IMR-90 (cell line): ENCODE measurements around the gene IQCF2. TPM values are rescaled to one million over a fixed set of nuclear protein-coding genes. Genes with fewer than 3 reads are reported as not detected.

Experiments
- ATAC-seq: fragments of 200-7000 bp; cut with Tn5 transposase; 2 replicates; pipeline ENCODE4 v1.9.1; 2020; ENCODE audit warnings: low read depth, mild to moderate bottlenecking, moderate library complexity
- BruUV-seq: library from RNA; stranded (reverse); fragments of 400-500 nt; replicated peaks from 2 replicates; lab custom pipeline; 2021; lab: Mats Ljungman, UMichigan
- CTCF ChIA-PET: fragments of 300-600 bp; formaldehyde crosslinking; extraction: SDS; loops from one replicate; lab custom pipeline; 2021; ENCODE audit warnings: antibody characterized with exemption; lab: Yijun Ruan, JAX
- POLR2A ChIA-PET: fragments of 300-600 bp; sonication (Branson Sonifier 250); formaldehyde crosslinking; loops from one replicate; lab custom pipeline; 2022; ENCODE audit warnings: antibody characterized with exemption; ENCODE audit not compliant: unreplicated experiment; lab: Charles Lee
- DNase-seq: peaks from one replicate; pipeline ENCODE4 v3.0.0; 2013
- H2AFZ ChIP-seq: replicated peaks from 2 replicates; pipeline ENCODE3; 2013; ENCODE audit warnings: low read length, mild to moderate bottlenecking; ENCODE audit not compliant: poor library complexity
- H2AK5ac ChIP-seq: 2 replicates; pipeline ENCODE4 v1.6.1; 2013; ENCODE audit warnings: low read depth, low read length, inconsistent platforms
- H2AK9ac ChIP-seq: replicated peaks from 2 replicates; pipeline ENCODE3; 2013; ENCODE audit warnings: mild to moderate bottlenecking, low read depth, low read length, moderate library complexity; ENCODE audit not compliant: poor library complexity
- H2BK120ac ChIP-seq: 2 replicates; pipeline ENCODE4 v1.6.1; 2013; ENCODE audit warnings: low read depth, low read length, inconsistent platforms
- H2BK15ac ChIP-seq: 3 replicates; pipeline ENCODE4 v1.6.1; 2013; ENCODE audit warnings: low read depth, low read length, inconsistent platforms
- H2BK20ac ChIP-seq: 2 replicates; pipeline ENCODE4 v1.6.1; 2013; ENCODE audit warnings: low read depth, mild to moderate bottlenecking, inconsistent platforms, low read length, moderate library complexity
- H2BK5ac ChIP-seq: 2 replicates; pipeline ENCODE4 v1.6.1; 2013; ENCODE audit warnings: mild to moderate bottlenecking, low read depth, low read length, inconsistent platforms; ENCODE audit not compliant: poor library complexity, severe bottlenecking
- H3K14ac ChIP-seq: replicated peaks from 2 replicates; pipeline ENCODE4 v1.6.1; 2013; ENCODE audit warnings: low read depth, low read length, inconsistent platforms
- H3K18ac ChIP-seq: 2 replicates; pipeline ENCODE4 v1.6.1; 2013; ENCODE audit warnings: low read depth, low read length, control low read depth
- H3K23ac ChIP-seq: 2 replicates; pipeline ENCODE4 v1.6.1; 2013; ENCODE audit warnings: low read depth, low read length, inconsistent platforms
- H3K27ac ChIP-seq: 2 replicates; pipeline ENCODE4 v1.5.1; 2013; ENCODE audit warnings: mild to moderate bottlenecking, control low read depth, low read length; ENCODE audit not compliant: insufficient read depth
- H3K27me3 ChIP-seq: 2 replicates; pipeline ENCODE4 v1.6.1; 2013; ENCODE audit warnings: low read length; ENCODE audit not compliant: control insufficient read depth, insufficient read depth
- H3K36me3 ChIP-seq: 2 replicates; pipeline ENCODE4 v1.6.1; 2013; ENCODE audit warnings: low read length, mixed read lengths; ENCODE audit not compliant: control insufficient read depth, insufficient read depth
- H3K4ac ChIP-seq: 2 replicates; pipeline ENCODE4 v1.6.1; 2013; ENCODE audit warnings: low read depth, low read length, inconsistent platforms
- H3K4me1 ChIP-seq: 2 replicates; pipeline ENCODE4 v1.6.1; 2013; ENCODE audit warnings: low read length, mixed read lengths; ENCODE audit not compliant: control insufficient read depth, insufficient read depth
- H3K4me2 ChIP-seq: 2 replicates; pipeline ENCODE4 v1.6.1; 2013; ENCODE audit warnings: low read depth, mild to moderate bottlenecking, control low read depth, low read length, moderate library complexity
- H3K4me3 ChIP-seq: 2 replicates; pipeline ENCODE4 v1.5.1; 2013; ENCODE audit warnings: low read depth, mild to moderate bottlenecking, control low read depth, low read length, moderate library complexity; ENCODE audit not compliant: insufficient read depth
- H3K56ac ChIP-seq: 2 replicates; pipeline ENCODE4 v1.6.1; 2013; ENCODE audit warnings: low read length, inconsistent platforms; ENCODE audit not compliant: insufficient read depth; ENCODE audit errors: extremely low read depth
- H3K79me1 ChIP-seq, 2 experiments: 2 replicates each; pipeline ENCODE4 v1.6.1; 2013; ENCODE audit warnings: low read length in 2 of 2, inconsistent platforms in 1 of 2, low read depth in 1 of 2
- H3K9ac ChIP-seq: 2 replicates; pipeline ENCODE4 v1.6.1; 2013; ENCODE audit warnings: low read depth, low read length, control low read depth
- H3K9me1 ChIP-seq: 2 replicates; pipeline ENCODE4 v1.6.1; 2013; ENCODE audit warnings: low read length, inconsistent platforms; ENCODE audit not compliant: insufficient read depth
- H3K9me3 ChIP-seq: 2 replicates; pipeline ENCODE4 v1.6.1; 2013; ENCODE audit warnings: low read length; ENCODE audit not compliant: control insufficient read depth, insufficient read depth
- H4K20me1 ChIP-seq: 2 replicates; pipeline ENCODE4 v1.6.1; 2013; ENCODE audit warnings: low read length, inconsistent platforms; ENCODE audit not compliant: insufficient read depth
- H4K5ac ChIP-seq: 2 replicates; pipeline ENCODE4 v1.6.1; 2013; ENCODE audit warnings: mild to moderate bottlenecking, low read depth, low read length, control low read depth
- H4K8ac ChIP-seq, 2 experiments: 2 replicates each; pipeline ENCODE4 v1.6.1; 2013; ENCODE audit warnings: low read depth in 2 of 2, low read length in 2 of 2, control low read depth in 1 of 2, inconsistent platforms in 1 of 2
- H4K91ac ChIP-seq: 2 replicates; pipeline ENCODE4 v1.6.1; 2013; ENCODE audit warnings: low read depth, low read length, inconsistent platforms; ENCODE audit not compliant: insufficient read depth
- WGBS, 2 experiments: methylation state at CpG; one replicate each; pipeline versions ENCODE4 v1.1.5 to v1.1.7; 2013; ENCODE audit warnings: missing lambda C conversion rate in 2 of 2; ENCODE audit not compliant: insufficient read length in 1 of 2; ENCODE audit errors: extremely low coverage in 2 of 2; 5-methylcytosine and 5-hydroxymethylcytosine counted together
- dilution Hi-C: fragments of 300-500 bp; cut with HindIII; formaldehyde crosslinking; loops from one replicate; pipeline ENCODE4 v1.14.3; 2018; ENCODE audit warnings: low sequenced_read_pairs; ENCODE audit not compliant: unreplicated experiment
- in situ Hi-C: fragments of 300-500 bp; cut with MboI; formaldehyde crosslinking; loops from 3 replicates; pipeline ENCODE4 v1.14.3; 2019; ENCODE audit warnings: low sequenced_read_pairs, inconsistent platforms, mixed read lengths
- intact Hi-C: fragments of 100-400 bp; cut with micrococcal nuclease; formaldehyde crosslinking; loops from 2 replicates; pipeline ENCODE4 v1.10.0; 2022
- polyA plus RNA-seq, 3 experiments: library from polyadenylated mRNA; depleted of rRNA; stranded (reverse); fragments of >200 nt; gene quantifications; 2 replicates each; pipeline ENCODE4 v1.2.3, GENCODE V29; 2012; ENCODE audit warnings: low replicate concordance in 1 of 3
- total RNA-seq: library from RNA; depleted of rRNA; stranded (reverse); fragments of >200 nt; gene quantifications from 2 replicates; pipeline ENCODE4 v1.2.3, GENCODE V29; 2012
- TF ChIP-seq, protein P1 (sequence below): fragments of 150-350 bp; IDR thresholded peaks from 2 replicates; pipeline ENCODE4 v1.6.1; 2017; ENCODE audit warnings: mild to moderate bottlenecking, antibody characterized with exemption, low read length, low read depth

Gene IQCF2
- total and polyA plus RNA-seq, 2 of the 4 experiments (the other 2 are of a cell fraction), result not detected

DNA sequence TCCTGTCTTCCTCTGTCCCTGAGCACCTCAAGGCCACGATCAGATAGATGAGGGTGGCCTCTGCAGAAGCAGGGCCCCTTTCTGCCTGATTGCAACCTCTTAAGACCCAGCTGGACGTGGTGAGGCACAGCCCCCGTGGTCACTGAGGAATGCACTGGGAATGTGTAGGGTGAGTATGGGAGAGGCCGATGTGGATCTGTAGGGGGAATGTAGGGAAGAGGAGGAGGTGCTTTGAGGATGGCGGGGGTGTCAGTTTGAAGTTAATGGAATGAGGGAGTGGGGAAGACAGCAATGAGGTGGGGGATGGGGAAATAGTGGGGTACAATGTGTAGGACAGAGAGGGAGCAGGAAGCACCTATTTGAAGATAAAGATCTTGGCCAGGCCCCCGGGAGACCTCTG, 14.8 kb downstream of the IQCF2 start:
- Histone ChIP-seq H2AK9ac (no peak overlapping the region), H3K4me2 (no peak overlapping the region), H3K4me1 (no peaks in the 10 kb centered on the region), H2BK5ac (no peak overlapping the region), H4K91ac (no peak overlapping the region), H3K9ac (no peak overlapping the region), H3K27me3 (no peaks in the 10 kb centered on the region), H3K4ac (no peak overlapping the region), H2BK20ac (no peak overlapping the region), H3K23ac (no peak overlapping the region), H3K14ac (no peak overlapping the region), H4K5ac (no peak overlapping the region), H3K36me3 (no peaks in the 10 kb centered on the region), H3K18ac (no peak overlapping the region), H4K8ac (no peak overlapping the region), H3K79me1 (no peaks in the 10 kb centered on the region), H3K9me1 (no peaks in the 10 kb centered on the region), H2BK120ac (no peak overlapping the region), H2AFZ (no peak overlapping the region), H4K20me1 (no peaks in the 10 kb centered on the region), H2BK15ac (no peak overlapping the region), H3K9me3 (no peaks in the 10 kb centered on the region), H2AK5ac (no peak overlapping the region), H3K56ac (no peak overlapping the region), H3K4me3 (no peak overlapping the region), H3K27ac (no peak overlapping the region)
- in situ Hi-C loops, result no loop called here
- CTCF ChIA-PET, result no interaction called here
- POLR2A ChIA-PET, result no interaction called here
- no peak for ATAC-seq
- dilution Hi-C loops, result no loop called here
- WGBS, 2 experiments, result 27% methylated on average over 3 of the region's 6 CpGs; no CpG with 5 or more reads in 1 of the 2 experiments
- intact Hi-C loops, result no loop called here
- TF ChIP-seq, protein P1, sequence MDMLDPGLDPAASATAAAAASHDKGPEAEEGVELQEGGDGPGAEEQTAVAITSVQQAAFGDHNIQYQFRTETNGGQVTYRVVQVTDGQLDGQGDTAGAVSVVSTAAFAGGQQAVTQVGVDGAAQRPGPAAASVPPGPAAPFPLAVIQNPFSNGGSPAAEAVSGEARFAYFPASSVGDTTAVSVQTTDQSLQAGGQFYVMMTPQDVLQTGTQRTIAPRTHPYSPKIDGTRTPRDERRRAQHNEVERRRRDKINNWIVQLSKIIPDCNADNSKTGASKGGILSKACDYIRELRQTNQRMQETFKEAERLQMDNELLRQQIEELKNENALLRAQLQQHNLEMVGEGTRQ, result no peak
- no peak for DNase-seq
- BruUV-seq, result no TSS peak
